HPDE6-E6E7 (cell line): Measurements from ENCODE around the gene ATP1A3.

Experiments used
- DNase-seq: peaks from one replicate; pipeline ENCODE4 v3.0.0; 2011; ENCODE audit warnings: missing footprints; ENCODE audit errors: extremely low spot score

ATP1A3 gene

GRCh38 chr19:41928754-41929535 is 65.1 kb downstream of the ATP1A3 start:
- no peak for DNase-seq

DNA sequence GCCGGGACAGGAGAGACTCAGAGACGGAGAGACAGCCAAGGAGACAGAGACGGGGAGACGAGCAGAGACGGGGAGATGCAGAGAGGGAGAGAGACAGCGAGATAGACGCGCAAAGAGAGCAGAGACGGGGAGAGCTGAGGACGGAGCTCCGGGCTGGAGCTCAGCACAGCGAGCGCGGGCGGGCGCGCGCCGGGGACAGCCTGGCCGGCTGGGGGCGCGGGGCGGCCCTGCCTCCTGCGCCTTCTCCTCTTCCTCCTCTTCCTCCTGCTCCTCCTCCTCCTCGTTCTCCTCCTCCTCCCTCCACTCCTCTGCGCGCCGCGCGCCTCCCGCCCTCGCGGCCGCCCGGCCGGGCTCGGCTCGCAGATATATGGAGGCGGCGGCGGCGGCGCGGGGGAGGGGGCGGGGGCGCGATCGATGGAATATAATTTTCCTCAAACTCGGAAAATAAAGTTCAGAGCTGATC is 65.8 kb downstream of the ATP1A3 start, which contains the start of gene ERFL:
TSS of gene ERFL (minus strand) at position 229 of the 463 bp plus-strand sequence. CDS start 15,530 bp downstream, outside the sequence.
- no peak for DNase-seq

- DNase-seq, result no peak
These were observed 66.4 kb downstream of the ATP1A3 start for GRCh38 chr19:41927497-41928192.

GRCh38 chr19:41926763-41927496 is 67.1 kb downstream of the ATP1A3 start:
- no peak for DNase-seq

GRCh38 chr19:41926028-41926762 is 67.8 kb downstream of the ATP1A3 start:
- no peak for DNase-seq

DNA sequence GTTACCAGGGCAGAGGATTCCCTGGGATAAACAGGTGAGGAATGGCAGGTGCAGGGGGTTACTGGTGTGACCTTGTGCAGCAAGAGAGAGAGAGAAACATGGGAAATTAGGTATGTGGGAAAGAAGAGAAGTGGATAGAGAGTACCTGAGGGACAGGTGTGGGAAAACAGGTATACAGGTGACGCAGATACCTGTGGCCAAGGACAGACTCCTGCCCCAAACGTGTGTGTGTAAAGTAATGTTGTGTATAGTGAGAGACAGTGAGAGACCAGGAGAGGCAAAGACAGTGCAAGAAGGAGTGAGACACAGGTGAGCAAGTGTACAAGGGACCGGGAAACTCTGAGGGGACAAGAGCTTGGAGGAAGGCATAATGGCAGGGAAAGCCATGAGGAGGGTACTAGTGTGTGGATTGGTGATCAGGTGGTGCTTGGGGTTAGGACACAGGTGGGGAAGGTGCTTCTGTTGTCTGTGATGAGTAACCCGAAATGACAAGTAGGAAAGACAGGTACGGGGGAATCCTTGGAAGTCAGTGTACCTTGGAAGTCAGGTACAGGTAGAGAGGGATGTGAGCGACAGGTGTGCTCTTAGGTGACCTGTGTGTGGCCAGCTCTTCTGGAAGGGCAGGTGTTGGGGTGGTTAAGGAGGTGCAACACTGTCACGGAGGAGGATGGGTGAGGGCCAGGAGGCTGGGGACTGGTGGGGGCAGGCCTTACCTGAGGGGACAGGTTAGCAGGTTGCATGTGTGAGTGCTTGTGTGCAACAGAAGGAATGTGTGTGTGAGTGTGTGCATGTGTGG is 68.6 kb downstream of the ATP1A3 start:
- no peak for DNase-seq

- DNase-seq, result no peak
These were observed 69.6 kb downstream of the ATP1A3 start for GRCh38 chr19:41924151-41925145.

DNA sequence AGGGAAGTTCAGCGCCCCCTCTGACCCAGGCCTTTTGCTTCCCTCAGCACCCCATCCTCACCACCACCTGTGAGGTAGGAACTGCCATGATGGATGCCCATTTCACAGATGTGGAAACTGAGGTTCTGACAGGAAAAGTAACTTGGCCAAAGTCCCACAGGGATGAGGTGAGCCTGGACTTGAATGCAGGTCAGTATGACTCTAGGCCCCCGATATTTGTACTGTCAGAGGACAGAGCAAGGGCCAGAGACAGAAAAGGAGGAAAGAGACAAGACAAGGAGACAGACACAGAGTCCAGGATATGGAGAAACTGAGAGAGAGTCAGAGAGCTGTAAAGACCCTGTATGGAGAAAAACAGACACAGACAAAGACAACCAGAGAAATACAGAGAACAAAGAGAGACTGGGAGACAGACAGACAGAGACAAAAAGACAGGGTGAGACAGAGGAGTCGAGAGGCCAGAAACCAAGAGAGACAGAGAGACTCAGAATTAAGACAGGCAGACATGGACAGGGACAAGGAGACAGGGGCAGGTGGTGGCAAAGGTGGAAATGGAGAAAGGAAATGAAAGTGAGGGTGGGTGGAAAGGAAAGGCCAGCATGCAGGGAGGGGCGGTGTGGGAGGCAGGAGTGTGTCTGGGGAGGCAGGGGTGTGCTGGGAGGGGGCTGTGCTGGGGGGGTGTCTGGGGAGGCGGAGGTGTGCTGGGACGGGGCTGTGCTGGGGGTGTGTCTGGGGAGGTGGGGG is 70.8 kb downstream of the ATP1A3 start:
- DNase-seq, result no peak

GRCh38 chr19:41922585-41922984 is 71.4 kb downstream of the ATP1A3 start:
- DNase-seq, result no peak

DNA sequence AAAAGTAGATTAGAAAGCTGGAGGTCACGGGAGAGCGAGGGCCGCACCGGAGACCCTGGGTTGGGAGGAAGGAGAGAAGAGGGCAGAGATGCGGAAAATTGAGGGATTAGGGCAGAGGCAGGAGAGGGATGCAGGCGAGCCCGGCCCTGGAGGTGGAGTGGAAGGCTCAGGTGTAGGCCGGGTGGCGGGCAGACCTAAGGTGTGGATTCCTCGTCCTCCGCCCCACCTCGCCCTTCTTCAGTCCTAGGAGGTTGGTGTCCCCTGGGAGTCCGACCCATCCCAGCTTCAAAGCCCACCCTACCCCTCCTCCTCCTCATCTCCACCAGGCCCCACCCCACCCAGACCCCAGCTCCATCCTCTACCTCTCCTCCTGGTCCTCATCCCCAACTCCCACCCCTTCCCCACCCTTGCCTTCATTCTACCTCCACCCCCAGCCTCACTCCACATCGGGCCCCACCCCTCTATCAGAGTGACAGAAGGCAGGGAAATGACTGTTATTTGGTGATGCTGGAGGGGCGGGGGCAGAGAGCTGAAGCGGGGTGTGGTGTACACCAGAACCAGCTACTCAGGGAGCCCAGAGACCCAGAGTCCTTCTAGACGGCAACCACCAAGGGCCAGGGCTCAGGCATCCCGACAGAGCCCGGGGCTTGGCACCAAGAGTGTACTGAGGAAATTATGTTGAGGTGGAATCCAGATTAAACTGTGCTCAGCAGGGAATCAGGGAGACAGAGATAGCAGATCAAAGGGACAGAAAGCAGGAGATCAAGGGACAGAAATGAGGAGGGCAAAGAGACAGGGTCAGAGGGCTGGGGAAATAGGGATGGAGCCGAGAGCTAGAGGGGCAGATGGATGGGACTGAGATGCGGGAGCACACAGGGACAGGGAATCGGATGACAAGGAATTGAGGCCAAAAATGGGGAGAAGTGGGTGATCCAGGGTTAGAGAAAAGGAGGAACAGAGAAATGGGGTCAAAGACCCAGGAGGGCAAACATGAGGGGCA is 72.2 kb downstream of the ATP1A3 start:
- no peak for DNase-seq

DNA sequence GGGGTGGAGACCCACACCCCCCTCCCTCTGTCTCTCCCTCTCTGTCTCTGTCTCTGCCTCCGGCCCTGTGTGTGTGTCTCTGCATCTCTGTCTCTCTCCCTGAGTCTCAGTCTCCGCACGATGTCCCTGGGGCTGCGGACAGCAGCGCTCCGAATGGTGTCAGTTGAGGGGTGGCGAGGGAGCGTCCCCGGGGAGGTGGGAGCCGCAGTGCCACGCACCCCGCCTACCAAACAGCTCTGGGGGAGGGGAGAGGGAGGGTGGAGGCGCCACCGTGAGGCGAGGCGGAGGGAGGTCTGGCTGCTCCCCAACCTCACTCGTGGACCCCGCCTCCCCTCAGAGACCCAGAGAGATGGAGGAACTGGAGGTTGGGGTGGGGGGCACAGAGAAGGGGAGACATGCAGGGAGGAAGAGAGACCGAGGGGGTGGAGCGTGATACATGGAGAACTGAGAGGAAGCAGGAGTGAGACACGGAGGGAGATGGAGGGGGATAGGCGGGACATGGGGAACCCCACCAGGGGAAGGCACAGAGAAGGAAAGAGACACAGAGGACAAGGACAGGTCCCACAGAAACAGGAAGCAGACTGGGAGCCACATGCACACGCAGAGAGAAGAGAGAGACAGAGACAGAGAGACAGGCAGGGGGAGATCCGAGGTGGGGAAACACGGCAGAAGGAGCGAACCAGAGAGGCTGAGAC is 73.0 kb downstream of the ATP1A3 start:
- DNase-seq, result no peak

DNA sequence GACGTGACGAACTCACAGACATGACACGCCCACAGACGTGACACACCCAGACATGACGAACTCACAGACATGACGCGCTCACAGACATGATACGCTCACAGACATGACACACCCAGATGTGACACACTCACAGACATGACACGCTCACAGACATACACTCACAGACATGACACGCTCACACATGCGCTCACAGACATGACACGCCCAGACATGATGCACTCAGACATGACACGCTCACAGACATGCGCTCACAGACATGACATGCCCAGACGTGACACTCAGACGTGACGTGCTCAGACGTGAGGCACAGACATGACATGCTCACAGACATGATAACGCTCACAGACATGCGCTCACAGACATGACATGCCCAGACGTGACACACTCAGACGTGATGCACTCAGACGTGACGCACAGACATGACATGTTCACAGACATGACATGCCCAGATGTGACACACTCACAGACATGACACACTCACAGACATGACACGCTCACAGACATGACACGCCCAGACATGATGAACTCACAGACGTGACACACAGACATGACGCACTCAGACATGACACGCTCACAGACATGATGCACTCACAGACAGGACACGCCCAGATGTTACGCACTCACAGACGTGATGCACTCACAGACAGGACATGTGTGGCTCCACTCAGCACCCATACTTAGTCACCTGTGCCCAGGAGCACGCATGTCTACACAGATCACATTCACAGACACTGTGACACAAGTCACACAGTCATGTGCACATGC is 73.9 kb downstream of the ATP1A3 start:
- no peak for DNase-seq

DNA sequence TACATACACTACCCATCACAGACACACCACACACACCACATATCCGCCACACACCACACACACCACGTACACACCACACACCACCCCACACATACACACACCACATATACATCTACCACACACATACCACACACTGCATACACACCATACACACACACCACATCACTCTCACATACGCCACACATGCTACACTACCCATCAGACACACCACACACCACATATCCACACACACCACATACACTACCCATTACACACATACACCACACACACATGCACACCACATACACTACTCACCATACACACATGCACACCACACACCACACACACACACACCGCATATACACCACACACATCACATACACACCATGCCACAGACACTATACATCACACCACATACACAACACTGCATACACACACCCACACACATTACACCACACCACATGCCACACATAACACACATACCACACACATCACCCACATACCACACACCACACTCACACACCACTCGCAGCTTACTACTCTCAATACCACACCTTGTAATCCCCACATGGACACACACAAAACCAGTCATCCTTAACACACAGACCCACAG is 75.3 kb downstream of the ATP1A3 start:
- DNase-seq, result no peak

DNA sequence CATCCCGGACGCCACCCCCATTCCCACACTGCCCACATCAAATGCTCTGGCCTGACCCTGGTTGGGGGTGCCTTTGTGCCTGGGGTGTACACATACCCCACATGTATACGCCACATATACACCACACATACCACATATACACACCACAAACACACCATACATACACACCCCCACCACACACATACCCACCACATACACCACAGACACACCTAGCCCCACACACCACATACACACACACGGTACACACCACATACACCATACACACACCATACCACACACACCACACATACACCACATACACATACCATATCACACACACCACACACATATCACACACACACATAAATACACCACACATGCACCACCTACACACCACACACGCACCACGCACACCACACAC is 75.9 kb downstream of the ATP1A3 start:
- no peak for DNase-seq

GRCh38 chr19:41917676-41918075 is 76.4 kb downstream of the ATP1A3 start:
- DNase-seq, result no peak
